Inflammatory macrophage (primary cell): ENCODE data around the gene NEU1.
A peak's percentile ranks its signal among the peaks of the same experiment; 100 is the strongest.

Experiments
- DNase-seq, 2 donors: peaks; one replicate each; pipeline ENCODE4 v3.0.0-alpha.2; 2020 to 2022

The NEU1 gene

GRCh38 chr6:31892821-31893220, 30.2 kb upstream of the NEU1 start:
- no peak for DNase-seq

- no peak for DNase-seq
These were observed 26.8 kb upstream of the NEU1 start for GRCh38 chr6:31889331-31889972.

- peak in 1 of 2 donors; percentile 20 for DNase-seq
These were observed 25.9 kb upstream of the NEU1 start for GRCh38 chr6:31888276-31889258.

- no peak for DNase-seq
These were observed 24.8 kb upstream of the NEU1 start for GRCh38 chr6:31887173-31888007.

- no peak for DNase-seq
These were observed 23.9 kb upstream of the NEU1 start for GRCh38 chr6:31886541-31886991.

GRCh38 chr6:31884528-31885035, 22.0 kb upstream of the NEU1 start:
- DNase-seq: no peak

GRCh38 chr6:31883676-31884075, 21.1 kb upstream of the NEU1 start:
- no peak for DNase-seq

GRCh38 chr6:31882344-31882743, 19.7 kb upstream of the NEU1 start:
- DNase-seq: no peak

GRCh38 chr6:31881136-31881859, 18.7 kb upstream of the NEU1 start:
- DNase-seq: peak in 1 of 2 donors; percentile 28

GRCh38 chr6:31880616-31881015, 18.0 kb upstream of the NEU1 start:
- no peak for DNase-seq

- DNase-seq: no peak
These were observed 17.3 kb upstream of the NEU1 start for GRCh38 chr6:31879901-31880300.

GRCh38 chr6:31879143-31879542, 16.5 kb upstream of the NEU1 start:
- no peak for DNase-seq

- no peak for DNase-seq
These were observed 16.1 kb upstream of the NEU1 start, which contains the start of gene SLC44A4 for GRCh38 chr6:31878726-31879125. Gene SLC44A4, minus strand, starts transcription at chr6:31878997. Its CDS starts 17 bp downstream, at chr6:31878980.

- DNase-seq: no peak
These were observed 15.6 kb upstream of the NEU1 start for GRCh38 chr6:31878222-31878621.

- no peak for DNase-seq
These were observed 15.1 kb upstream of the NEU1 start for GRCh38 chr6:31877651-31878161.

GRCh38 chr6:31877125-31877650, 14.6 kb upstream of the NEU1 start:
- no peak for DNase-seq

GRCh38 chr6:31876357-31876756, 13.7 kb upstream of the NEU1 start:
- DNase-seq: no peak

GRCh38 chr6:31875877-31876276, 13.3 kb upstream of the NEU1 start:
- DNase-seq: no peak

- DNase-seq: no peak
These were observed 12.4 kb upstream of the NEU1 start for GRCh38 chr6:31874836-31875572.

GRCh38 chr6:31874084-31874670, 11.6 kb upstream of the NEU1 start:
- DNase-seq: no peak
